CD4-positive, alpha-beta T cell treated with Interleukin-10 for 1 hour (primary cell): Measurements from ENCODE around the gene APOLD1.
"Not testable (repeated sequence)": the region's sequence is repeated elsewhere in the genome, so short reads cannot be mapped to it uniquely, and the experiment has no call there.

ENCODE experiments used
- DNase-seq: peaks from one replicate; pipeline ENCODE4 v3.0.0-alpha.2; 2020

The APOLD1 gene

DNA sequence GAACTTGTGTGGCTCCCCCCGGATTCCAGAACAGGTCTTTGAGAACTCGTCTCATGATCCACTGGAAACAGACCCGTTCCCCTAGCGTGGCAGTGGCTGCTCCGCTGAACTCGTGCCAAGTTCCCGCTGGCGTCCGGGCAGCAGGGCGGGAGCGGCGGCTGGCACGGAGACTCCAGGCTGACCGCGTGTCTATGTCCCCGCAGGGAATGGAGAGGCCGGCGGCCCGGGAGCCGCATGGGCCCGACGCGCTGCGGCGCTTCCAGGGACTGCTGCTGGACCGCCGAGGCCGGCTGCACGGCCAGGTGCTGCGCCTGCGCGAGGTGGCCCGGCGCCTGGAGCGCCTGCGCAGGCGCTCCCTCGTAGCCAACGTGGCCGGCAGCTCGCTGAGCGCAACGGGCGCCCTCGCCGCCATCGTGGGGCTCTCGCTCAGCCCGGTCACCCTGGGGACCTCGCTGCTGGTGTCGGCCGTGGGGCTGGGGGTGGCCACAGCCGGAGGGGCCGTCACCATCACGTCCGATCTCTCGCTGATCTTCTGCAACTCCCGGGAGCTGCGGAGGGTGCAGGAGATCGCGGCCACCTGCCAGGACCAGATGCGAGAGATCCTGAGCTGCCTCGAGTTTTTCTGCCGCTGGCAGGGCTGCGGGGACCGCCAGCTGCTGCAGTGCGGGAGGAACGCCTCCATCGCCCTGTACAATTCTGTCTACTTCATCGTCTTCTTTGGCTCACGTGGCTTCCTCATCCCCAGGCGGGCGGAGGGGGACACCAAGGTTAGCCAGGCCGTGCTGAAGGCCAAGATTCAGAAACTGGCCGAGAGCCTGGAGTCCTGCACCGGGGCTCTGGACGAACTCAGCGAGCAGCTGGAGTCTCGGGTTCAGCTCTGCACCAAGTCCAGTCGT lies 1.5 kb downstream of the APOLD1 start:
- DNase-seq, result peak; percentile 82

DNA sequence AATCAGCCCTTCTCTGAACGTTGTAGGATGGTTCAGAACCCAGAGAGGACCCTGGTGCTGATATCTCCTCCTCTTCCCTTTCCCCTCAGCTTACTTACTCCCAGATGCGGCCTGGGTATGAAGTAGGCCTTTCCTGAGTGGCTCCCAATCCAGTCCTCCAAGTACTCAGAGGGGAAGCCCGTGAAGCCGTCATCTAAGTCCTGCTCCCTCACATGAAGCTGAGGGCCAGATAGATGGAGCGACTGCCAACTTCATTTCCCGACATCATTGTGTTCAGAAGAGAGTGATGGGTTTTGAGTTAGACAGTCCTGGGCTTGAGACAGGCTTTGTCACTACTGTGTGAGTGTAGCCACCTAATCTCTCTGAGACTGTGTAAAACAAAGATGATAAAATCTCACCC lies 2.7 kb downstream of the APOLD1 start:
- no peak for DNase-seq

DNA sequence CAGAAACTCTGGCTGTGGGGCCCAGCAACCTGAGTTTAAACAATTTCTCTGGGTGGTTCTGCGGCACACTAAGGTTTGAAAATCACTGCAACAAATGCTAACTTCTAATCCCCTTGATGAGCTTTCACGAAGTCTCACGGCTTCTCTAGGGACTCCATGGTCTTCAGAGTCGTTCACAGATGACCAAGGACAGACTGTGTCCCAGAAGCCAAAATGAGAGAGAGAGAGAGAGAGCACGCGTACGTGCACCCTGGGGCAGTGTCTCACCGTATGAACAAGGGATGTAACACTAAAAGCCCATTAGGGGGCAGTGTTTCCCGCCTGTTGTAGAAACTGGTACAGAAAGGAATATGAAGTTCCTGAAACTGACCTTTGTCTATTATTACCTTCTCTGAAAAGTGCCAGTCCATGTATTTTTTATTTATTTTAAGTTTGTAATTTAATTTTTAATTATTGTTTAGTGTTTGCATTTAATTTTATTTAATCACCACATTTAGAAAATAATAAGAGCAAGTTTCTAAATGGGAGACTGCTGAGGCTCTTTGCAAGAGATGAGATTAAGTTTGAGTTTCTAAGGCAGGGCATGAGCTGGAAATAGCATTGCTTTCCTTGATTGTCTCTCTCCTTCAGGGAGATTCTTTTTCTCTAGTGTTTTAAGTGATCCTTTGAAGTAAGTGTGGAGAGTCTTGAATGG lies 3.4 kb downstream of the APOLD1 start:
- peak; percentile 79 for DNase-seq

DNA sequence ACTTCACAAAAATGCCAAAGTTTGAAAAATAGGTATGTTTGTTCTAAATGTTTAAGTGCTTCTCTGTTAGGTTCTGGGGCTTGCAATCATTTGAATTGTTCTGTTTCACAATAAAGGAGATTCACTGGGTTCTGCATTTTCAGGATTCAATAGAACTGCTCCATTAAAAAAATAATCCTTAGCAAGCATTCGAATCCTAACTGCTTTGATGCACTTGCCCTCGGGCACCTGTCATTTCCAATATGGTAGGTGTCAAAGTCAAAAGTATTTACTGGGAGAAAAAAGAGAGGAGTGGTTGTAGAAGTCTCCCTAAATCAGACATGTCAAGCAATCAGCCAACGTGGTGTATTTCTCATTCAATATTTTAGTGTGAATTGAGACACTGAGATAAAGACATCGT lies 5.5 kb downstream of the APOLD1 start:
- DNase-seq, result no peak

DNA sequence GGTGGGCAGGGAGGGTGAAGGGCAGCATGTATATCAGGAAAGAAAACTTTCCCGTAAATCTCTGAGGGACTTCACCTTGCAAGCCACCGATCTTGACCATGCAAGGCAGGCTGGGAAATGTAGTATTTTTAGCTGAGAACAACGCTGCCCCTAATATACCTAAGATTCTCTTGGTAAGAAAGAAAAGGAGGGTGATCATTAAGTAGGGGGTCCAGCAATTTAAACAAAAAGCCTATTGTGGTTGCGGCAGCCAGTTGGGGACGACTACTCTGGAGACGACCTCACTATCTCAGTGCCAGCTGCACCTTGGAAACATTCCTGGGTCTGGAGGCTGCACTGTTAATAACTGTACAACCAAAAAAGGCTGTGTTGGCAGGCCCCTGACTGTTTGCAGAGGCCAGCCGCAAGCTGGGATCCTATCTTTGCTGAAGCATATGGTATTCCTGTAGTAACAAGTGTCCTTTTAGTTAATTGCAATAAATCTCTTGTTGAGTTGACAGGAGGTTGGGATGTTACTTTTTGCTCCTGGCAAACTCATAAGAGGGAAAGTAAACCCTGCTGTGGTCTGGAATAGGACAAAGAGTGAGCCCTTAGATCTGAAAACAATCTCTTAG lies 6.4 kb downstream of the APOLD1 start:
- no peak for DNase-seq

DNA sequence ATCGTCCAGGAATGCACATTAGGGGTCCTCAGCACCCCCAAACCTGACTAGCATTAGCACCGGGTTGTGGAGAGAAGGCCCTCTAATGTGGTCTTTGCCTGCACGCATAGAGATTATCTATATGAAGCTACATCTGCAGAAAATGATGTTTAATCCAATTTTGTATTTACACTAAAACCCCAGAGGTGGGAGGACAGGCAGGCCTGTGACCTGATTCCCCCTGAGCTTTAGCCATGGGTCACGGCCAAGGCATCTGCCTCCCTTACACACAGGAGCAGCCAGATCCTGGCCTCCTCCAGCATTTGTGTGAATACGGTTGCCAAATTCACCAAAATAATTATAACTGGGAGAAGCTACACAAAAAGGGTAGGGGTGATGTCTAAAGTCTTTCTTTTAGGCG lies 7.0 kb downstream of the APOLD1 start:
- no peak for DNase-seq

DNA sequence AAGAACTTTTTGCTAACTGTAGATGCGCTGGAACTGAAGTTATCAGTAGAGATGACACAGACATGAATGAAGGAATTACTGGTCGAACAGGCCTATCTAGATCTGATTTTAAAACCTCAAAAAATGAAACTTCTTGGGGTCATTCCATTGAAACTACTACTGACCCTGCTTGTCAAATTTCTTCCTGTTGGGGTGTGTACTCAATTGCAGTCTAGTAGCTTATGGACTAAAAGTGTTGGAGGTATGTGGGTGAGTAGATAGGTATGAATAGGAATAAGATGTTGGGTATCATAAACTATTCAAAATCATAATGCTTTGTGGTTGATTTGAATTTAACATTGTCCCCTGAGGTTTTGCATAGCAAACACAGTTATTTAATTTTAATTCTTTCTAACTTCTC lies 9.2 kb downstream of the APOLD1 start:
- DNase-seq, result no peak

DNA sequence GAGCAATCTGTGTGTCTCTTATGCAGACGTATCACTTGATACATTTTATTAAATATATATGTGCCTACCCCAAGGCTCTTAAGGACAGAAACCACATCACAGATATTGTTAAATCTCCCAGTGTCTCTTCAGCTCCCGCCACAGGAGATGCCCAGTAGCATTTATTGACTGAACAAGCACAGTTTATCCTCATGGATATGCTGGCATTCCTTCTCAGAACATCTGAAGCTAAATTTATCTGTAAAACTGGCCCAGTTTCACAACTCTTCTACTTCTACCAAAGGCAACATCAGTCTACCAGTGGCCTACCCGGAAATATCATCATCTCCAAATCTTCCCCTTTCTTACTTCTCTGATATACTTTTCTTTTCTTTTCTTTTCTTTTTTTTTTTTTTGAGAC lies 10.7 kb downstream of the APOLD1 start:
- no peak for DNase-seq

DNA sequence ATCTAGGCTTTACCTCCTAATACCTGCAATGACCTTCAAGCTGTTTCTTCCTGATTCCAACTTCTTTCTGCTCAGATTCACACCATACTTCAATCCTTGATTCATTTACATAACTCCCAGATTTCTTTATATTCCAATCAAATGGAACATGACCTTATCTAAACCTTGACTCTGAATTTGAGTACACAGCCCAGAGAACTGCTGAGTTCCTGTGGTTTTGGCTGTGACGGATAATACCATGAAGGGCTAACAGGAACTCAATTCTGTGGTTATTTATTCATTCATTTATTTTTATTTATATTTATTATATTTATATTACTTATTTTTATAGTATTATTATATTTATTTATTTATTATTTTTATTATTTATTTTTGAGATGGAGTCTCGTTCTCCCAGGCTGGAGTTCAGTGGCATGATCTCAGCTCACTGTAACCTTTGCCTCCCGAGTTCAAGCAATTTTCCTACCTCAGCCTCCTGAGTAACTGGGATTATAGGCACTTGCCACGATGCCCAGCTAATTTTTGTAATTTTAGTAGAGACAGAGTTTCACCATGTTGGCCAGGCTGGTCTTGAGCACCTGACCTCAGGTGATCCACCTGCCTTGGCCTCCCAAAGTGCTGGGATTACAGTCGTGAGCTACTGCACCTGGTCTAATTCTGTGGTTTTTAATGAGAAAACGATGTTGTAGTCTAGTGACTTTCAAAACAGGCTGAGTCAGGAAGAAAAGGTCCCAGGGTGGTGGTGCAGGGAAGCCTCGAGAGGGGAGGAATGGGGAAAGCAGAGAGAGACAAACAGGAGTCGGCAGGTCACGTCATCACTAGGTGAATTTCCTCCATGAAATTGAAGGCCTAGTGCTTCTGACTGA lies 11.7 kb downstream of the APOLD1 start:
- DNase-seq, result no peak

DNA sequence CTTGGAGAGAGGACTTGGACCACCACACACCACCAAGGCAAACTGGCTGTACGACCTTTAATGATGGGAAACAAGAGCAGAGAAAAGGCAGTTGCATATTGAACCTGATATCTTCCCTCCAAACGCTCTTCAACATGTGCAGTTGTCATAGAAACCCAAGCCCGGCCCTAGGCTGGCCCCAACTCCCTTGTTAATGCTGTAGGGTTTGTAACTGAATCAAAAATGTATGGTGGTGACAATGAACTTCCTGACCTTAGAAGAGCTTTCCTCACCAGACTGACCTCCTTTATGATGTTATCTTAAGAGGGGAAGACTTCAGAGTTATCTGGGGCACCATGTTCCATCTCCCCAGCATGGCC lies 12.3 kb downstream of the APOLD1 start:
- no peak for DNase-seq

DNA sequence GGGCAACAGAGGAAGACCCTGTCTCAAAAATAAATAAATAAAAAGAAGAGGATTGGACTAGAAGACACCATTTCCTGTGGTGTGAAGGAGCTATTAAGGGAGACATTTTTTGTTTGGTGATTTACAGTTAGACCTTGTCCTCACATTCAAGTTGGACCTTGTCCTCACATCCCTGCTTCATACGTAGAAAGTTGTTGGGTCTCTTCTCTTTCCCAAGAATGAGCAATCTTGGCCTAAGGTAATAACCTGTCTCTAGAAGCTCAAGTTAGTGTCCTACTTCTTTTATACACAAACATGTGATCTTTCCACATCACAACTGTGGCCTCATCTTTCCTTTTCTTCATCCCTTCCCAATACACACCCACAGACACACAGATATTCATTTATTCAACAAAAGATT lies 13.0 kb downstream of the APOLD1 start:
- DNase-seq, result no peak

DNA sequence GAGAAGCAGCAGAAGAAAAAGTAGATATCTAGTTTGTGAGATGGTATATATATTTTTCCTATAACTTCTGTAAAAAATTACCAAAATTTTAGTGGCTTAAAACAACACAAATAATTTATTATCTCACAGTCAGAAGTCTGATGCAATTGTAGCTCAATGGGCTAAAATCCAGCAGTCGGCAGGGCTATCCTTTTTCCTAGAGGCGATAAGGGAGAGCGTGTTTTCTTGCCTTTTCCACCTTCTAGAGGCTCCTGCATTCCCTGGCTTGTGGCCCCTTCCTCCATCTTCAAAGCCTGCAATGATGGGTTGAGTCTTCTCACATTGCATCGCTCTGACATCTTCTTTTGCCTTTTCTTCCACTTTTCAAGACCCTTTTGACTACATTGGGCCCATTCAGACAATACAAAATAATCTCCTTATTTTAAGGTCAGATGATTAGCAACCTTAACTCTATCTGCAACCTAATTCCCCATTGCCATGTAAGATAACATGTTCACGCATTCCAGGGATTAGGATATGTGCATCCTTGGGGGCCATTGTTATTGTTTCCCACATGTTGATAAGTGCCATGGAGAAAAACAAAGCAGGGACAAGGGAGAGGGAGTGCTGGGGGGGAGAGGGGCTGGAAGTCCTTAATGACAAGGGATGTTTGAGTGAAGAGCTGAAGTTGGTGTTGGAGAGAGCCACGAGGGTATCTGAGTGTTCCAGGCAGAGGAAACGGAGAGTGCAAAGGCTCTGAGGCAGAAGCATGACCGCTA lies 13.9 kb downstream of the APOLD1 start:
- DNase-seq, result no peak

DNA sequence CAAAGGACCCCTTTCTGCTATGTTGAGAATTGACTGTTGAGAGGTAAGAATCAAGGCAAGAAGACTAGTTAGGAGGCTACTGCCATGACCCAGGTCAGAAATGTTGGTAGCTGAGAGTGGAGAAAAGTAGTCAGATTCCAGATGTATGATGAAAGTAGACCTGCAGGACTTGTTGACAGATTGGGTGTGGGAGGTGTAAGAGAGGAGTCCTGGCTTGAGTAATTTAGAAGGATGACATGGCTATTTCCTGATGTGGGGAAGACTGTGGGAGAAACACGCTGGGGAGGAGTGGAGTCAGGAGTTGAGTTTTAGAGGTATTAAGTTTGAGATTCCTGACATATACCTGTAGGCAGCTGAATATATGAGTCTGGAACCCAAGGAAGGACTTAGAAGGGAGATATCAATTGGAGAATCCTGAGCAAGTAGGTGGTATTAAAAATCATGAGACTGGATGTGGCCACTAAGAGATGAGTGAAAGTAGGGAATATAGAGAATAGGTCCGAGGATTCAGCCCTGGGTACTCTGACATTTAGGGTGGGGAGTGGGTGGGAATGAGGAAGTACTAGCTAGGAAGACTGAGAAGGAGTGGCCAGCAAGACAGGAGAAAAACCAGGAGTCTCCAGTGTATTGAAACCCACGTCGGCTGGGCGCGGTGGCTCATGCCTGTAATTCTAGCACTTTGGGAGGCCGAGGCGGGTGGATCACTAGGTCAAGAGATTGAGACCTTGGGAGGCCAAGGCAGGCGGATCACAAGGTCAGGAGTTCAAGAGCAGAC lies 15.1 kb downstream of the APOLD1 start:
- DNase-seq, result no peak

DNA sequence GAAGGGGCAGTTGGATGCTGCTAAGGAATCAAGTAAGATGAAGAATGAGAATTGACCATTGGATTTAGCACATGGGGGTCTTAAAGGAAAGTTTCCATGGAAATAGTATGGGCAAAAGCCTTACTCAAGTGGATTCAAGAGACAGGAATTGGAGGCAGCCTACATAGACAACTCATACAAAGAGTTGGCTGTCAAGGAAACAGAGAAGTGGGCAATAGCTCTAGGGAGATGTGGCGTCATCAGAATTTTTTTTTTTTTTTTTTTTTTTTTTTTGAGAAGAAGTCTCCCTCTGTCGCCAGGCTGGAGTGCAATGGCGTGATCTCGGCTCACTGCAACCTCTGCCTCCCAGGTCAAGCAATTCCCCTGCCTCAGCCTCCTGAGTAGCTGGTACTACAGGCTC lies 16.2 kb downstream of the APOLD1 start:
- DNase-seq, result not testable (repeated sequence)

DNA sequence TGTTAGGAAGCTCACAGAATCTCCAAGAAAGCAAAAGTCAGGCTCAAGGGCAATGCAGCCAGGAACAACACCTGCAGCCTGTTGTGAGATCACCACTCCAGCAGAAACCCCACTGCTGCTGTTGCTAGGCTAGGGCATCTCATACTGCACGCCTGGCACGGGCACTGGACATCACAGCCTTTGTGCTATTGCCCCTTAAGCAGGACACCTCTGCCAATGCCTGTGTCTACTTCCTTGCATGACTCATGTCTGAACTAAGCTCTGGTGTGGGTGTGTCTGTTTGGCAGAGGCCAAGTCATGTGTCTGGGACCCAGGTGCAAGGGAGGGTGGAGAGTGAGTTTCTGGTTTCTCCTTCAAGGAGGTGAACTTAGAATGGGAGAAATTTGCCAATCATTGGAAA lies 17.7 kb downstream of the APOLD1 start:
- DNase-seq, result peak; percentile 46

DNA sequence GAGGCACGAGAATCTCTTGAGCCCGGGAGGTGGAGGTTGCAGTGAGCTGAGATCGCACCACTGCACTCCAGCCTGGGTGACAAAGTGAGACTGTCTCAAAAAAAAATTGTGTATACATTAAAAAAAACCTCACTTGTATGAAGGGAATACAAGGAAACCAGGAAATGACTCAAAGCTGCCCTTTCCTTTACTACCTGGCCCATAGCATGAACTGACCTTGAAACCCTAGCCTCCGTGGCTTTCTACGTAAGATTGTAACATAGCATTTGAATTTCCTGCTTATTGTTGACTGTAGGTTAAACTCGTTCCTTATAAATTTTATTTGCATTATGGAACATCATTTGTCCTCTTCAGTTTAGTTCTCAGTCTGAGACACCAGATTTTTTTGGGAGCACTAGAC lies 18.6 kb downstream of the APOLD1 start:
- DNase-seq, result no peak

DNA sequence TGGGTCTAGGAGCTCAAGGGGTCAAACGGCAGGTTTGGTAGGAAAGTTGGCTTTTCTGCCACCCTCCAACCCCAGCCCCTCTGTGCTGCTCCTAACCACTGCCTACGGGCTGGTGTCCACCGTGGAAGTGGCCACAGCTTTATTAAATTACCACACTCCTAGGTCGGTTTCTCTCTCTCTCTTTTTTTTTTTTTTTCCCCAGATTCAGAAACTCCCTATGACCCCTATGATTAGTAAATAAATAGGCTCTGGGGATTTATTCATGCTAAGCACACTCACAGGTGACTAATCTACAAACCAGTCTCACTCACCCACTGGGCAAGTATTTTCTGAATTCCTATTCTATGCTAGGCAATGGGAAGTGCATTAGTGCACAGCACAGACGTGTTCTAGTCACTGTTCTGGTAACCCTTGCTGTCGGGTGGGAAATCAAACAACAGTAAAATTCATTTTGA lies 19.0 kb downstream of the APOLD1 start:
- DNase-seq, result no peak

DNA sequence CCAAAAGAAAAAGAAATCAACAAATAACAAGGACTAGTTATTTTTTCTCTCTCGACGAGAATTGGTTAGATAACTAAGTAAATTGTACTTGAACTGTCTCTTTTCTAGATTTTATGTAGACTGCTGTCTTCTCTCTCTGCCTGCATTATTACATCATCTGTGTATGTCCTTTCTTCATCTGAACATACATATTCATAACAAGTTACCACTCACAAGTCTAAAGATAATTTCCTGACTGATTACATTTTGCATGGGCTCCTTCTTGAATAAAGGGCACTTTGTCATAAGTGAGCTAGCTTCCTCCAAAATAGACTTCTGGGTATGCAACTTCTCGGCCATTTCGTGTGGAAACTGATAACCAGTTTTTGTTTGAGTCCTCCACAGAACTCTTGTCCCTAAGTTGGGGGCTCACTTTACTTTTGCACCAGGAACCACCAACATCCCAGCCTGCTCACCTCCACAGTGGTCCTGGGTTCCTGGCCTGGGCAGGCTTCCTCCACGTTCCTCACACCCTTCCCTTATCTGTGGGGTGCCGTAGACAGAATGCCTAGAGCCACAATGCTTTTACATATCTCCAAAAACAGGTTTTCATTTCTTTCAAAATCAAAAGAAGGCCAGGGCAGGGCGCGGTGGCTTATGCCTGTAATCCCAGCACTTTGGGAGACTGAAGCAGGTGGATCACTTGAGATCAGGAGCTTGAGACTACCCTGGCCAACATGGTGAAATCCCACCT lies 21.5 kb downstream of the APOLD1 start:
- DNase-seq, result no peak

DNA sequence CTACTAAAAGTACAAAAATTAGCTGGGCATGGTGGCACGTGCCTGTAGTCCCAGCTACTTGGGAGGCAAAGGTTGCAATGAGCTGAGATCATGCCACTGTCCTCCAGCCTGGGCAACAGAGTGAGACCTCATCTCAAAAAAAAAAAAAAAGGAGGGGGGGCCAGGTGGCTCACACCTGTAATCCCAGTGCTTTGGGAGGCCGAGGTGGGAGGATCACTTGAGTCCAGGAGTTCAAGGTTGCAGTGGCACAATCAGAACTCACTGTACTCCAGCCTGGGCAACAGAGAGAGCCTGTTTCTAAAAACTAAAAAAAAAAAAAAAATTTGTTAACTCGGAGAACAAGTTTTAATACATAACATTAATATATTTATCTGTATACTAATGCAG lies 22.1 kb downstream of the APOLD1 start:
- DNase-seq, result not testable (repeated sequence)

DNA sequence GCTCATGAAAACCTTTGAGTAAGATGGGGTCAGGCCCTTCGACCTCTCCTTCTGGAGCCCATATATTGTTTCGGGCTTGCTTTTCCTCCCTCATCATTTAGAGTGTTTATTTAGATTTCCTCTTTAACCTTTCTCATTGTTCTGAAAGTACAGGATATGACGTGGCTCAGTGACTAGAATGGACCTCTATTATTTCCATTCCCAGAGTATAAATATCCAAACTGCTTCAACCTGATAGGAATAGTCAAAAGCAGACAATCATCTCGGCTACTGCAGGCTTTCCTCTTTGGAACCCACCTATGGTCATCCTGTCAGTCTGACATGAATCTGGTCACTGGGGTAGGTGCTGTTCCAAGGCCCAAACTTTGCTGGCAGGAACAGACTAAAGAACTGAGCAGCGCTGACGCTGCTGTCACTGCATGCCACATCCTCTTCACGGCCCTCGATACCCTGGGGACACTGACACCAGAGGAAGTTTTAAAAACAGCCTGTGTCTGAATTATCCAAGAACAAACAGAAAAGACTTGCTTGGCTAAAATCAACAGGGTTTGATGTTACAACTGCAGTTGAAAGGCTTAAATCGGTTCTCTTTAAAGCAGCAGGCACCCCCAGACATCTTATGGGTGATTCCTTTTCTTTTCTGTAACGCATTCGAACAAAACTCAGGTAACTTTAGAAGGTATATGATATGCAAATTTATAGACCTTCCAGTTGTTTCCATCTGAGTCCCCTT lies 22.7 kb downstream of the APOLD1 start:
- DNase-seq, result peak; percentile 74
